Astrocyte of the hippocampus (primary cell): ENCODE data around the gene UAP1L1.

Experiments
- DNase-seq: peaks from one replicate; pipeline ENCODE4 v3.0.0; 2011; ENCODE audit warnings: low read depth, low spot score

Gene UAP1L1

DNA sequence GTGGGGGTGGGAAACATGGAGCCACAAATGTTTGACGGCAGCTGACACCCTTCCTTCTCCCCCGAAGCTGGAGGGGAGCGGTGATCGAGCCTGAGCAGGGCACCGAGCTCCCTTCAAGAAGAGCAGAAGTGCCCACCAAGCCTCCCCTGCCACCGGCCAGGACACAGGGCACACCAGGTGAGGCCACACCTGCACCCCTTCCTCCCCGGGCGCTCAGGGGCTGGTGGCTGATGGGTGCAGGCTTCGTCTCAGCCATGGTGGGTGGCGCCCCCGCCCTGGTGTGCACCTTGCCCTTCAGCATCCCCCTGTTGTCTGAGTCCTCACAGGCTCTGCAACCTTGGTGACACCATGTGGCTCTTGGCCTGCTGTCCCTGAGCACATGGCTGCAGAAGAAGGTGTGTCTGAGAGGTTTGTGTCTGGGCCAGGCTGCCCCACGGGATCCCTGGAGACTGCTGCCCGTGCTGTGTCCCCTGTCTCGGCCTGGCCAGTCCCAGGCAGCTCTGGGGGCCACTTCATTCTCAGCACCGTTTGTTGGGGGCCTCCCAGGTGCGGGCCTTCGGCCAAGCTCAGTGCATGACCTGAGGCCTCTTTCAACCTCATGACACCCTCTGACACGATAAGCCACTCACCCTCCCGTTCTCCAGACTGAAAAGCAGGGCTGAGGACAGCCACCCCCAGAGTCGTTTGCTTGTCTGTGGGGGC is 20.6 kb downstream of the UAP1L1 start:
- DNase-seq, result no peak

DNA sequence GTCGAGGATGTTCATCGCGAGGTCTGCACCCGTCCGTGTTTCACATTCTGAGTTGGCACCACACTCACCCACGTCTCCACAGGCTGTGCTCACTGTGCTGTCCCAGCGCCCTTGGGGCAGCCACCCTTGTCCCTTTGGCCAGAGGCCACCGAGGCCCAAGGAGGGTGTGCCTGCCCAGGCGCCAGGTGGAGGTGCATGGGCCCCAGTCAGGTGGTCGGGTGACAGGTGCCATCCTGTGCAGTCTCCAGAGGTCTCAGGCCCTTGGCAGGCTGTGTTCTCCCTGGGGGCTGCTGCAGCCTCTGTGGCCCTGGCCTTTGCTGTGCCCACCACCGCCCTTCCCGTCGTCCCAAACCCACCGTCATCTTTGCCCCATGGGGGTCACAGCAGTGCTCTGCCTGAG is 21.9 kb downstream of the UAP1L1 start:
- no peak for DNase-seq

DNA sequence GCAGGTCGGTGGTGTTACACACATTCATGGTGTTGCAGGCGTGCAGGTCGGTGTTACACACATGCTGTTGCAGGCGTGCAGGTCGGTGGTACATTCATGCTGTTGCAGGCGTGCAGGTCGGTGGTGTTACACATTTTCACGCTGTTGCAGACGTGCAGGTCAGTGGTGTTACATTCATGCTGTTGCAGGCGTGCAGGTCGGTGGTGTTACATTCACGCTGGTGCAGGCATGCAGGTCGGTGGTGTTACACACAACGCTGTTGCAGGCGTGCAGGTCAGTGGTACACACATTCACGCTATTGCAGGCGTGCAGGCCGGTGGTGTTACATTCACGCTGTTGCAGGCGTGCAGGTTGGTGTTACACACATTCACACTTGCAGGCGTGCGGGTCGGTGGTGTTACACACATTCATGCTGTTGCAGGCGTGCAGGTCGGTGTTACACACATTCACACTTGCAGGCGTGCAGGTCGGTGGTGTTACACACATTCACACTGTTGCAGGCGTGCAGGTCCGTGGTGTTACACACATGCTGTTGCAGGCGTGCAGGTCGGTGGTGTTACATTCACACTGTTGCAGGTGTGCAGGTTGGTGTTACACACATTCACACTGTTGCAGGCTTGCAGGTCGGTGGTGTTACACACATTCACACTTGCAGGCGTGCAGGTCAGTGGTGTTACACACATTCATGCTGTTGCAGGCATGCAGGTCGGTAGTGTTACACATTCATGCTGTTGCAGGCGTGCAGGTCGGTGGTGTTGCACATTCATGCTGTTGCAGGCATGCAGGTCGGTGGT is 26.1 kb downstream of the UAP1L1 start:
- no peak for DNase-seq

DNA sequence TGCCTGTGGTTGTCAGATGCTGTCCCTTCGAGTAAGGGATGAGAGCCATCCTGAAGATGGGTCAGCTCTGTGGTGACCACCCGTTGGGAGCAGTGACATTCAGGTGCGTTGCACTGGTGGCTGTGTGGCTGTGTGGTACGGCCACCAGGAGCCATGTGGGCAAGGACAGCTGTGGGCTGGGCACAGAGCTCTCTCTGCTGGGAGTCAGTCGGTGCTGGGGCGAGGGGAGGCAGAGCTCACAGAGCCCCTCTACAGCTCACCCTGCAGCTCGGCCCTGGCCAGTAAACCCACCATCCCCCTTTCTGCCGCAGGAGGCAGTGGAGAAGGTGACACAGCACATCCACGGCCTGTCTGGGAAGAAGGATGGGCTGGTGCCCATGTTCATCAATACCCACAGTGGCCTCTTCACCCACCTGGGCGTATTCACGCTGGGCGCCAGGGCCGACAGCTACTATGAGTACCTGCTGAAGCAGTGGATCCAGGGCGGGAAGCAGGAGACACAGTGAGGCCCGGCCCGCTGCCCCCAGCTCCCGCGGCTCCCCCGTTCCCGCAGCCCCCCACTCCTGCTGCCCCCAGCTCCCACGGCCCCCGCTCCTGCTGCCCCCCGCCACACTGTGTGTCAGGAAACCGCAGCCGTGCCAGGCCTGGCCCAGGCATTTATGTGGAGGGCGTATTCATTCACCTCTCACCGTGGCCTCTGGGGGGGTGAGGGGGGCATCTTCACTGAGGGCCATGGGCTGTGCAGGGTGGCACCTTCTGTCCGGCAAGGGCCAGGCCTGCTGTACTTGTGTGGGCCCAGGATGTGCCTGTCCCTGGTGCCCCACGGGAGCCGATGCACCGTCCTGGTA is 28.7 kb downstream of the UAP1L1 start:
- DNase-seq, result no peak

DNA sequence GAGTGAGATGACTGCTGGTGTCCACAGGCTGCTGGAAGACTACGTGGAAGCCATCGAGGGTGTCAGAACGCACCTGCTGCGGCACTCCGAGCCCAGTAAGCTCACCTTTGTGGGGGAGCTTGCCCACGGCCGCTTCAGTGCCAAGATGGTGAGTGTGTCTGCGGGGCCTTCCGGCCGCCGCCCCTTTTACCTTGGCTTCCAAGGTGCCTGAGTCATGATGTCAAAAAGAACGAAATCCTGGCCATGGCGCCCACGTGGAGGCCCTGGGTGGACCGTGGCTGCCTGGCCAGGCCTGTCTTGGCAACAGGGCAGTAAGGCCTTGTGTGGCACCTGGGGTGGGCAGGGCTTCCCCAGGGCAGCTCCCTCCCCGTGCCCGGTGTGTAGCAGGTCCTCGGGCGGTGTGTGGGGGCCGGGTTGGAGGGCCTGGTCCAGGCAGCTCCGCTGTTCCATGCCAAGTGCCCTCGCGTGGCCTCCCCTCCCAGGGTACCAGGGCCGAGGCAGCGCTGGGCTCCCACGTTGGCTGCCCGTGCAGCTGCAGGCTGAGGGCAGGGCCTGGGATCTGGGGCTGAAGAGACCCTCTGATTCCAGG is 29.4 kb downstream of the UAP1L1 start:
- no peak for DNase-seq

DNA sequence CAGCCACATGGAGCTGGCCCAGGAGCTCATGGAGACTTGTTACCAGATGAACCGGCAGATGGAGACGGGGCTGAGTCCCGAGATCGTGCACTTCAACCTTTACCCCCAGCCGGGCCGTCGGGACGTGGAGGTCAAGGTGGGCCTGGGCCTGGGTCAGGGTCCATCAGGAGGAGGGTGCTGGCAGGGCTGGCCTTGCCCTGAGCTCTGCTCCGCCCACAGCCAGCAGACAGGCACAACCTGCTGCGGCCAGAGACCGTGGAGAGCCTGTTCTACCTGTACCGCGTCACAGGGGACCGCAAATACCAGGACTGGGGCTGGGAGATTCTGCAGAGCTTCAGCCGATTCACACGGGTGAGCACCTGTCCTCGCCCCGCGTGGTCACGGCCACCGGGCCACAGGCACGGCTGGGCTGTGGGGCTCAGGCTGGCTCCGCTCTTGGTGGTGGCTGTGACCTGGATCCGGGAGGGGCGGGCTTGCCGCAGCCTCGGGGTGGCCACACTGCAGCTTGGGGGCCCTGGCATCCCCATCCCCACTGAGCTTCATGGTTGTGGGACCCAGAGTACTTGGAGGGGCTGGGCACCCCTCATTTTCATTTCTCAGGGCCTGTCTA is 30.1 kb downstream of the UAP1L1 start:
- no peak for DNase-seq

DNA sequence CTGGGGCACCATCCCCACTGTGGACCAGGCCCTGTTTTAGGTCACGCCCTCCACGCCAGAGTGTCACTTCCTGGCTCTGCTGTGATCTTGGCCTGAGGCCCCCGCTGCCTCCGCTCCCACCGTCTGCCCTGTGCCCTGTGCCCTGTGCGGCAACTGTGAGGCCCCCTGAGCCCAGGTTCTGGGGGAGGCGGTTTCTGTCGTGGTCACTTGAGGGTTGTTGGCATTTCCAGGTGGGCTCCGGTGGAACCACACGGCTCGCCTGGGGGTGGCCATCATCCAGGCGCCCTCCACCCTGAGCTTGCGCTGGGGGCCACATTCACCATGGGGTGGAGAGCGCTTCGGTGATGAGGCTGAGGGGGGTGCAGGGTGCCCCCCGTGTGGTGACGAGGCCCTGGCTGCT is 30.7 kb downstream of the UAP1L1 start:
- no peak for DNase-seq

DNA sequence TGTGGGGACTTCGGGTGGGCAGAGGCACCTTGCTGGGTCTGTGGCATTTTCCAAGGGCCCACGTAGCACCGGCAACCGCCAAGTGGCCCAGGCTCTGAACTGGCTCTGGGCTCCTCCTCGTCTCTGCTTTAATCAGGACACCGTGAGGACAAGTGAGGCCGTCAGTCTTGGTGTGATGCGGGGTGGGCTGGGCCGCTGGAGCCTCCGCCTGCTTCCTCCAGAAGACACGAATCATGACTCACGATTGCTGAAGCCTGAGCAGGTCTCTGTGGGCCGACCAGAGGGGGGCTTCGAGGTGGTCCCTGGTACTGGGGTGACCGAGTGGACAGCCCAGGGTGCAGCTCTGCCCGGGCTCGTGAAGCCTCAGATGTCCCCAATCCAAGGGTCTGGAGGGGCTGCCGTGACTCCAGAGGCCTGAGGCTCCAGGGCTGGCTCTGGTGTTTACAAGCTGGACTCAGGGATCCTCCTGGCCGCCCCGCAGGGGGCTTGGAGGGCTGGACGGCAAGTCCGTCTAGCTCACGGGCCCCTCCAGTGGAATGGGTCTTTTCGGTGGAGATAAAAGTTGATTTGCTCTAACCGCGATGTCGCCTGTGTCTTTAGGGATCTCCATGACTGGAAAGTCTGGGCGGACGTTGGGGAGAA is 31.4 kb downstream of the UAP1L1 start:
- DNase-seq, result no peak

DNA sequence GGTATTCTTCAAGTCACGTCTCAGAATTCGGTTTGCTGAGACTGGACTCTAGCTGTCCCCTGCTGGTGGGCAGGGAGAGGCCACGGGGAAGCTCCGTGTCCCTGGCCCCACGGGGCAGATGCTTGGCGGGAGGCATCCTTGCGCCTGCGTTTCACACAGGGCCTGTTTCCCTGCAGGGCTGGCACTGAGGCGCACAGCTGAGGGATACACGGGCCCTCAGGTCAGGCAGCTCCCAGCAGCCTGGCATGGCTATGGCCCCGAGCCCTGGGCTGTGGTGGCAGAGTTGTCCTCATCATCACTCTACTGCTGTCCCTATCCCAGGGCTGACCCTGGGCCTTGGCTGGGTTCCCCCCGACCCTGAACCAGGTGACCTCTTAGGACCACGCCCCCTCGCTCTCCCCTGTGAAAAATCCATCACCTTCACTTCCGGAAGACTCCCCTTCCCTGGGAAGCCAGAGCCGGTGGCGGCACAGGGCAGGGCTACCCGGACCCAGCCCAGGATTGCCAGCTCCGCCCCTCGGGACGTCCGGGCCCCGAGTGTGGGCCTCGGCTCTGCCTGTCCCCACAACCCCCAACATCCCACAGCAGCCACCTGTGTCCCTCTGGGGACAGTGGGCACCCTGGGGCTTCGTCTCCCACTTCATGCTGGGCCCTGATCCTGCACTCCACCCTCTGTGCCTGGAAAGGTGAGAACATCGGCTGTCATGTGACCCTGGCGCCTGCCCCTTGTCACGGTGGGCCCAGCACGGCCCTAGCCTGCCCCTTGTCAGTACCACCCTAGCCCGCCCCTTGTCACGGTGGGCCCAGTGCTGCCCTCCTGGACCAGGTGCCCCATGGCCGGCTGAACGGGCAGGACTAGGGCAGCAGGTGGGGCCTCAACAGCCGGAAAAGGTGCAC is 32.2 kb downstream of the UAP1L1 start:
- DNase-seq, result no peak

DNA sequence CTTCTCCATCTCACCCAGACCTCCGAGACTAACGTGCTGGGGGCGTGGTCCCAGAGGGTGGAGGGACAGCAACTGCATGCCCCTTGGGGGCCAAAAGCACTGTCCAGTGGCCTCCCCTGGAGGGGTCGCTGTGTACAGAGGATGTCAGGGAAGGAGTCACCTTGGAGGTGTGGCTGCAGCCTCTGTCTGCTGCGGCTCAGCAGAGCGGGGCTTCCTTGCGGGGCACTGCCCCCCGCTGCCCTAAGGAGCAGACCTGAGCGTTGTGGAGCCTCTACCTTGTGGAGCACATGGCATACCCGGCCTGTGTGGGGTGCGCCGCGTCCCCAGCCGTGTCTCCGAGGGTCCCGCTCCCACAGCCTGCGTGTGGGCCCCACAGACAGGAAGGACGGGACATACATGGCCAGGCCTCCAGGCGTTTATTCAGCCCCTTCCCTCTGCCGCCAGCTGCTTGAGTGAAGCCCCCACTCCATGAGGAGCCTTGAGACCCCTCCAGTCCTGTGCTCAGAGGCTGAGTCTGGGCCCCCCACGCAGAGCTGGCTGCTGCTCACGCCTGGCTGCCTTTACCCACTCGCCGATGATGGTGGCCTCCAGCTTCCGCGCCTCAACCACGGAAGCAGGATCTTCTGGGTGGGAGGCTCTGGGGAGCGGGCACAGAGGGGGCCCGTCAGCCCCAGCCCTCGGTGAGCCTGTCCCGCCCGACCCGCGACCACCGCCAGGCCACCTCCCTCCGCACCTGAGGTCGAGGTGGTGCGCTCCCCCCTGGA is 33.0 kb downstream of the UAP1L1 start:
- no peak for DNase-seq

DNA sequence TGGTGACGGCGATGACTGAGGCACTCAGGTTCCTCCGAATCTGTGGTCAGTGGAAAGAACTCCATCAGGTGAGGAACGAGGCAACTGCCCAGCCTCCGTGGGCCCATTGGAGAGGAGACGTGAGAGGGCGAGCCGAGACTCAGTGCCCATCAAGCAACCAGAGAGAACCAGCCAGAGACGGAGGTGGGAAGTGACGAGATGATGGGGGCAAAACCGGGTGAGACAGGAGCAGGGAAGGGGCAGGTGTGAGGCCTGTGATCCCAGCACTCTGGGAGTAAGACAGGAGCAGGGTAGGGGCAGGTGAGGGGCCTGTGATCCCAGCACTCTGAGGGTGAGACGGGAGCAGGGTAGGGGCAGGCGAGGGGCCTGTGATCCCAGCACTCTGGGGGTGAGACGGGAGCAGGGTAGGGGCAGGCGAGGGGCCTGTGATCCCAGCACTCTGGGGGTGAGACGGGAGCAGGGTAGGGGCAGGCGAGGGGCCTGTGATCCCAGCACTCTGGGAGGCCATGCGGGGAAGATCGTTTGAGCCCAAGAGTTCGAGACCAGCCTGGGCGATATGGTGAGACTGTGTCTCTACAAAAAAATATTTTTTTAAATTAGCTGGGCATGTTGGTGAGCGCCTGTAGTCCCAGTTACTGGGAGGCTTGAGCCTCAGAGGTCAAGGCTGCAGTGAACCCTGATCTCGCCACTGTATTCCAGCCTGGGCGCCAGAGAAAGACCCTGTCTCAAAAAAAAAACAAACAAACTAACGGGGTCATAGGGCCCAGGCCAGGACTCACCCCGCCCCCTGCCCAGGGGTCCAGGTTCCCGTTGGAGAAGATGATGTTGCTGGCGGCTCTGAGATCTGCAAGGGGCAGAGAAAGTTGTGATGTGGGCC is 33.8 kb downstream of the UAP1L1 start:
- no peak for DNase-seq

DNA sequence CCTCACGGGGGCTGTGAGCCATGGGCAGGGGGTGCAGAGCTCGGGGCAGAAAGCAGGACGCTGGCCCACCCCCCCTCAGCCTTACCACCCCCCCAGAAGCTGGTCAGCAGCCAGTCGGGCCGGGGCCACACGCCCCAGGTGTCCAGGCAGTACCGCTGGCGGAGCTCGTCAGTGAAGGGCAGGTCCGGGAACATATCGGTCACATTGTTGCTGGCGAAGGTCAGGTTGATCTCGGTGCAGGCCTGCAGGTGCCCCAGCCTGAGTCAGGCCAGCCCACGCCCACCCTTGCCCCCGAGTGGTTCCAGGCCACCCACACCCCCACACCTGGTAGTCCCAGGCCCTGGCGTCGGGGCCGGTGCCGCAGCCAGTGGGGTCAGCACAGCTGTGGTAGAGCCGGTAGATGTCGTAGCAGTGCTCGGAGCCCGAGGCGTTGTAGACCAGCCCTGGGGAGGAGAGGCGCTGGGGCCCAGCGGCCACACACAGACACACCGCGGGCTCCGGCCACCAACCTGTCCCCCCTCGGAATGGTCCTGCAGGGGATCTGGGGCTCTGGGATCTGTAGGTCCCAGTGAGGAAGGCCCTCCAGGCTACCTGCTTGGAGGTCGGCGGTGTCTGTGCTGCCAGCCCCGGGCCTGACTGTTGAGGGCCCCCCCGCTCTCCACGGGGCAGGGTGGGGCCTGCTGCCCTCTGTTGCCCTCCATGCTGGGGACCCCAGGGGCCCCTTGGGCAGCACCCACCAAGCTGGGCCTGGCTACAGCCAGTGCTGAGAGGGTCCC is 34.7 kb downstream of the UAP1L1 start:
- DNase-seq, result no peak

DNA sequence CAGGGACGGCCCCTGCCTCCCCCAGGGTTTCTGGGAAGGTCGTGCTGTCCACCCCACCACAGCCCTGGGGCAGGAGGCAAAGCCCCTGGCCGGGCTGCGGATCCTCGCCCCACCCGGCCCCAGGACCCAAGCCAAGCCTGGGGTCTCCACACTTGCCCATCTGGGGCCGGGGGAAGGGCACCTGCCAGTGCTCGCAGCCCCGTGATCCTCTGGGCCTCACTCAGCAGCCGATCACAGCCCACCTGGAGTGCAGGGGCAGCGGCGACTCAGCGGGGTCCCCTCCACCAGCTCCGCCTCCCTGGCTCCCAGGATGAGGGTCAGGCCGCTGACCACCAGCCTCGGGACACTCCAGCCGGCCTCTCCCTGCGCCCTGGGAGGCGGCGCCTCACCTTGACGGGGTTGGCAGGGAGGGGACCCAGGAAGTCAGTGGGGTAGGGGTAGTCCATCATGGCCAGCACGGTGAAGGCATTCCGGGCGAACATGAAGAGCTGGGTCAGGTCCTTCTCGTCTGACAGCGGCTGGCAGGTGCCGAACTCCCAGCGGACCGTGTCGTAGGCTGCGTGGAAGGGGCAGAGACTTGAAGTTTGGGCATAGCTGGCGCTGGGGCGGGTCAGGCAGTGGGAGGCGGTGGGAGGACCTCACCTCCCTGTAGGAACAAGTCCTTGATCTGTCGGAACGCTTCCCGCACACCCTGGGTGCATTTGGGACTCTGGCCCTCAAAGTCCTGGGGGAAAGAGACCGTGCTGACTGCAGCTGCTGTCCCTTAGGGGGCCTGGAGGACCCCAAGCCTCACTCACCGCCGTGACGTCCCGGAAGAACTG is 35.5 kb downstream of the UAP1L1 start:
- no peak for DNase-seq

DNA sequence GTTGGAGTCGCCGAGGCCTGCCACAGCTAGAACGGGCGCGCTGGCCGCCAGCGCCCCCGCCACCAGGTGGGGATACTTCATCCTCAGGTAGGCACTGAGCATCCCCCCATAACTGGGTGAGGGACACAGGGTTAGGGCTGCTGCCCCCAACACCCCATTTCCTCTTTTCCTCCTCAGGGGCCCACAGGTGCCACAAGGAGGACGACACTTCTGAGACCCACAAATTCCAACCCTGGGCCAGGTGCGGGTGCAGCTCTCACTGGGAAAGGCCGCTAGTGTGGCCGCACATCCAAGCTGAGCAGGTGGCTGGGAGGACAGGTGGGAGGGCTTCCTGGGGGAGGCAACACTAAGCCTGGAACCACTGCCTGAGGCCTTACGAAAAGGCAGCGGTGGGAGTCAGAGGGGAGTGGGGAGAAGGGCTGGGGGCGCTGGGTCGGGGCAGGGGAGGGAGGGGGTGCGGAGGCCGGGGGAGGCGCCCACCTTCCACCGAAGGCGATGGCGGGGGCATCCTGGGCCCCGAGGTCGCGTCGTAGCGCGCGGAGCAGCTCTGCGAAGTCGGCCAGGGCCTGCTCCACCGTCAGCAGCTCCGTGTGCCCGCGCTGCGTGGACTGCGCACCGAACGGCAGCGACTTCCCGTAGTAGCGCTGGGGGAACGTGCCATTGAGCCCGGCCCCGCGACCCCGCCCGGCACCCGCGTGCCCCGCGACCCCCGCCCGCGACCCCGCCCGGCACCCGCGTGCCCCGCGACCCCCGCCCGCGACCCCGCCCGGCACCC is 36.3 kb downstream of the UAP1L1 start:
- DNase-seq, result no peak

DNA sequence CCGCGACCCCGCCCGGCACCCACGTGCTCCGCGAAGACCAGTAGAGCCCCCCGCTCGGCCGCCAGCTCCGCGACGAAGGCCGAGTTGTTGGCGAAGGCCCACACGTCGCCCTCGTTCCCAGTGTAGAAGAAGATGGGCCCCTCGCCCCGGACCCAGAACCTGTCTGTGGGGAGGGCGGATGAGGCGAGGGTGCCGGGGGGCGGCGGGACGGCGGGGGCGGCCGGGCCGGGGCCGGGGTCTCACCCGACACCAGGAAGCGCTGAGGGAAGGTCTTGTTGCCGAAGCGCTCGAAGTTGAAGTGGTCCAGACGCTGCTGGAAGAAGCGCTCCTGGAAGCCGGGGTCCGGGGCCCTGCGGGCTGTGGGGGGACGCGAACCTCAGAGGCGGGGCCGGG is 36.9 kb downstream of the UAP1L1 start:
- DNase-seq, result no peak
